ENCODE measurements around the gene UACA. TPM values are rescaled to one million over a fixed set of nuclear protein-coding genes. Genes with fewer than 3 reads are reported as not detected.

Gene UACA
- polyA plus RNA-seq, 1 donor (not counting 4 experiments of a cell fraction or from before 2014, with no cell fraction given): 26.6 TPM

GRCh38 chr15:70627734-70628548 is 135.4 kb downstream of the UACA start:
- Histone ChIP-seq H3K36me3 (ENCODE audit: control insufficient read depth in 2 of 2, extremely low read depth in 1 of 2, insufficient read depth in 2 of 2, low read length in 2 of 2) (no peaks in the 10 kb centered on the region), H3K9ac (ENCODE audit: control insufficient read depth, extremely low read depth, insufficient read depth, low read length) (no peak overlapping the region), H3K4me3 (ENCODE audit: control insufficient read depth in 2 of 3, extremely low read depth in 1 of 3, insufficient read depth in 2 of 3, low read depth in 1 of 3, low read length in 3 of 3) (no peak overlapping the region), H4K20me1 (ENCODE audit: control insufficient read depth, extremely low read depth, insufficient read depth, low read length) (no peaks in the 10 kb centered on the region), H3K79me2 (ENCODE audit: control insufficient read depth, insufficient read depth, low read length) (no peaks in the 10 kb centered on the region), H2AFZ (ENCODE audit: control insufficient read depth, low read length) (no peak overlapping the region), H3K9me1 (ENCODE audit: control insufficient read depth, extremely low read depth, insufficient read depth, low read length) (no peaks in the 10 kb centered on the region), H3K27ac (ENCODE audit: control insufficient read depth, insufficient read depth, low read length) (no peak overlapping the region), H3K4me2 (ENCODE audit: control insufficient read depth, extremely low read depth, insufficient read depth, low read depth, low read length) (no peak overlapping the region), H3K4me1 (ENCODE audit: control insufficient read depth, extremely low read depth, insufficient read depth, low read length) (no peaks in the 10 kb centered on the region), H3K27me3 (ENCODE audit: control insufficient read depth, extremely low read depth, insufficient read depth, low read length) (peaks cover 32% of the 10 kb centered on the region), H3K9me3 (ENCODE audit: control insufficient read depth, low read depth, low read length) (no peaks in the 10 kb centered on the region)
- no peak for FAIRE-seq
- dilution Hi-C loops (cut with MboI; ENCODE audit: extremely low pct_ligation_motif_present, low sequenced_read_pairs): no loop called here
- TF ChIP-seq EZH2 (IDR thresholded peaks at IDR 0.05; ENCODE audit: low read length) (no peak), CTCF (optimal IDR thresholded peaks at IDR 0.05 in 1 of 3, IDR thresholded peaks at IDR 0.05 in 1 of 3, conservative IDR thresholded peaks at IDR 0.05 in 1 of 3; ENCODE audit: extremely low read depth in 1 of 3, insufficient read depth in 2 of 3, low read length in 3 of 3) (no peak)
- no peak for DNase-seq (ENCODE audit: low read depth, low spot score)

- Histone ChIP-seq H4K20me1 (ENCODE audit: control insufficient read depth, extremely low read depth, insufficient read depth, low read length) (no peaks in the 10 kb centered on the region), H3K27ac (ENCODE audit: control insufficient read depth, insufficient read depth, low read length) (no peak overlapping the region), H2AFZ (ENCODE audit: control insufficient read depth, low read length) (no peak overlapping the region), H3K4me2 (ENCODE audit: control insufficient read depth, extremely low read depth, insufficient read depth, low read depth, low read length) (no peak overlapping the region), H3K27me3 (ENCODE audit: control insufficient read depth, extremely low read depth, insufficient read depth, low read length) (peaks cover 32% of the 10 kb centered on the region), H3K79me2 (ENCODE audit: control insufficient read depth, insufficient read depth, low read length) (no peaks in the 10 kb centered on the region), H3K9ac (ENCODE audit: control insufficient read depth, extremely low read depth, insufficient read depth, low read length) (no peak overlapping the region), H3K4me1 (ENCODE audit: control insufficient read depth, extremely low read depth, insufficient read depth, low read length) (no peaks in the 10 kb centered on the region), H3K36me3 (ENCODE audit: control insufficient read depth in 2 of 2, extremely low read depth in 1 of 2, insufficient read depth in 2 of 2, low read length in 2 of 2) (no peaks in the 10 kb centered on the region), H3K9me3 (ENCODE audit: control insufficient read depth, low read depth, low read length) (no peaks in the 10 kb centered on the region), H3K4me3 (ENCODE audit: control insufficient read depth in 2 of 3, extremely low read depth in 1 of 3, insufficient read depth in 2 of 3, low read depth in 1 of 3, low read length in 3 of 3) (no peak overlapping the region), H3K9me1 (ENCODE audit: control insufficient read depth, extremely low read depth, insufficient read depth, low read length) (no peaks in the 10 kb centered on the region)
- no peak for TF ChIP-seq CTCF (optimal IDR thresholded peaks at IDR 0.05 in 1 of 3, IDR thresholded peaks at IDR 0.05 in 1 of 3, conservative IDR thresholded peaks at IDR 0.05 in 1 of 3; ENCODE audit: extremely low read depth in 1 of 3, insufficient read depth in 2 of 3, low read length in 3 of 3)
- no peak for TF ChIP-seq EZH2 (IDR thresholded peaks at IDR 0.05; ENCODE audit: low read length)
- DNase-seq (ENCODE audit: low read depth, low spot score): no peak
- no peak for FAIRE-seq
- dilution Hi-C loops (cut with MboI; ENCODE audit: extremely low pct_ligation_motif_present, low sequenced_read_pairs): no loop called here
These were observed 136.0 kb downstream of the UACA start for GRCh38 chr15:70627322-70627721.
